HCT116 (cell line): ENCODE data around the gene GRIA4.

ENCODE experiments used
- CBX3 ChIP-seq: IDR thresholded peaks from 2 replicates; pipeline ENCODE4 v1.6.1; 2012; ENCODE audit warnings: low read depth
- ELF1 ChIP-seq: IDR thresholded peaks from 2 replicates; pipeline ENCODE4 v1.6.1; 2012; ENCODE audit warnings: low read depth, borderline replicate concordance
- EZH2 ChIP-seq: fragments of 200-600 bp; sonication (generic); IDR thresholded peaks from 2 replicates; pipeline ENCODE4 v1.6.1; 2017; ENCODE audit warnings: antibody characterized with exemption, mixed run types
- JUND ChIP-seq: IDR thresholded peaks from 2 replicates; pipeline ENCODE4 v1.6.1; 2012
- POLR2A ChIP-seq: IDR thresholded peaks from 2 replicates; pipeline ENCODE4 v1.7.0; 2011; ENCODE audit warnings: borderline replicate concordance; ENCODE audit not compliant: insufficient read depth, insufficient read length; ENCODE audit errors: extremely low read depth
- POLR2AphosphoS5 ChIP-seq: IDR thresholded peaks from 2 replicates; pipeline ENCODE4 v1.6.1; 2011; ENCODE audit warnings: mild to moderate bottlenecking, low read depth, low read length, moderate library complexity
- RAD21 ChIP-seq: IDR thresholded peaks from 2 replicates; pipeline ENCODE4 v1.6.1; 2012; ENCODE audit warnings: low read depth, mild to moderate bottlenecking
- SIN3A ChIP-seq: IDR thresholded peaks from 2 replicates; pipeline ENCODE4 v1.6.1; 2012; ENCODE audit warnings: low read depth
- YY1 ChIP-seq: IDR thresholded peaks from 2 replicates; pipeline ENCODE4 v1.6.1; 2011; ENCODE audit warnings: low read length, low read depth, moderate library complexity, mild to moderate bottlenecking; ENCODE audit not compliant: insufficient replicate concordance; ENCODE audit errors: extremely low read depth
- ZNF274 ChIP-seq: fragments of 200-500 bp; sonication (Bioruptor generic); IDR thresholded peaks from 2 replicates; pipeline ENCODE4 v1.6.1; 2014; ENCODE audit warnings: mild to moderate bottlenecking, low read depth, low read length, inconsistent platforms
- TF ChIP-seq, protein P1 (sequence below), 3 experiments: fragments of 200-600 bp in 1 of 3; sonication (generic) in 1 of 3; IDR thresholded peaks in 2 of 3; conservative IDR thresholded peaks in 1 of 3; 2 replicates each; pipeline ENCODE4 v1.5.1; 2012 to 2017; ENCODE audit warnings: low read depth in 2 of 3, low read length in 2 of 3, antibody characterized with exemption in 1 of 3, borderline replicate concordance in 1 of 3, control low read depth in 1 of 3, mild to moderate bottlenecking in 1 of 3, mixed read lengths in 1 of 3, mixed run types in 1 of 3, moderate library complexity in 1 of 3; ENCODE audit not compliant: insufficient read depth in 1 of 3
- TF ChIP-seq, protein P2 (sequence below): IDR thresholded peaks from 2 replicates; pipeline ENCODE4 v1.6.1; 2012; ENCODE audit warnings: low read depth

DNA sequence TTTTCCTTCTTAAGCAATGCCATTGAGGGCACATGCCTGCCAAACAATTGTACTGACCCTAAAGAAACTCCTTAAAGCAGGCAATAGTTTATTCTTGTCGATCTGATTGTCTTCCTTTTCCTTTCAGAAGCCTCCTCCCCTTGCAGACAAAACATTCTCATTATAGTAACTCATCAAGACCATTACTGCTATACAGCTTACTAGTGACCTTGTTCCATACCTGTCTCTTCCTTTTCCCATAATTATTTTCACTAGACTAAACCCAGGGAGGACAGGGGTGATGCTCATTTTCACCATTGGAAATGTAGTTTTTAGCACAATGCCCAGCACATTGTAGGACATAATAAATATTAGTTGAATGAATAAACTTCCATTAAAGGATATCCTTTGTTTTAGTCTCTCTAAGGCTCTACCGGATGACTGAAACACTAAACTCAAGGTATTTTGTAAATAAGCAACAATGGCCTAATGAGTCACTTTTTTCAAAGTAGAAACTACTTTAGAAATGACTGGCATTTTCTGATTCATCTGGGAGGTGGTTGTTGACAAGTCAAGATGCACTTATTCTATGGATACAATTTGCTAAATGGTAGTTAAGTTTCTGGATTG is 421.4 kb downstream of the GRIA4 start:
- TF ChIP-seq EZH2 (no peak), POLR2A (no peak), ZNF274 (no peak), ELF1 (no peak), YY1 (no peak), SIN3A (no peak), POLR2AphosphoS5 (no peak), CBX3 (no peak), JUND (no peak), RAD21 (no peak)
- TF ChIP-seq, protein P1, sequence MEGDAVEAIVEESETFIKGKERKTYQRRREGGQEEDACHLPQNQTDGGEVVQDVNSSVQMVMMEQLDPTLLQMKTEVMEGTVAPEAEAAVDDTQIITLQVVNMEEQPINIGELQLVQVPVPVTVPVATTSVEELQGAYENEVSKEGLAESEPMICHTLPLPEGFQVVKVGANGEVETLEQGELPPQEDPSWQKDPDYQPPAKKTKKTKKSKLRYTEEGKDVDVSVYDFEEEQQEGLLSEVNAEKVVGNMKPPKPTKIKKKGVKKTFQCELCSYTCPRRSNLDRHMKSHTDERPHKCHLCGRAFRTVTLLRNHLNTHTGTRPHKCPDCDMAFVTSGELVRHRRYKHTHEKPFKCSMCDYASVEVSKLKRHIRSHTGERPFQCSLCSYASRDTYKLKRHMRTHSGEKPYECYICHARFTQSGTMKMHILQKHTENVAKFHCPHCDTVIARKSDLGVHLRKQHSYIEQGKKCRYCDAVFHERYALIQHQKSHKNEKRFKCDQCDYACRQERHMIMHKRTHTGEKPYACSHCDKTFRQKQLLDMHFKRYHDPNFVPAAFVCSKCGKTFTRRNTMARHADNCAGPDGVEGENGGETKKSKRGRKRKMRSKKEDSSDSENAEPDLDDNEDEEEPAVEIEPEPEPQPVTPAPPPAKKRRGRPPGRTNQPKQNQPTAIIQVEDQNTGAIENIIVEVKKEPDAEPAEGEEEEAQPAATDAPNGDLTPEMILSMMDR (IDR thresholded peaks at IDR 0.05 in 2 of 3, conservative IDR thresholded peaks at IDR 0.05 in 1 of 3; ENCODE audit: borderline replicate concordance in 1 of 3, insufficient read depth in 1 of 3, low read depth in 2 of 3, low read length in 2 of 3): no peak
- TF ChIP-seq, protein P2, sequence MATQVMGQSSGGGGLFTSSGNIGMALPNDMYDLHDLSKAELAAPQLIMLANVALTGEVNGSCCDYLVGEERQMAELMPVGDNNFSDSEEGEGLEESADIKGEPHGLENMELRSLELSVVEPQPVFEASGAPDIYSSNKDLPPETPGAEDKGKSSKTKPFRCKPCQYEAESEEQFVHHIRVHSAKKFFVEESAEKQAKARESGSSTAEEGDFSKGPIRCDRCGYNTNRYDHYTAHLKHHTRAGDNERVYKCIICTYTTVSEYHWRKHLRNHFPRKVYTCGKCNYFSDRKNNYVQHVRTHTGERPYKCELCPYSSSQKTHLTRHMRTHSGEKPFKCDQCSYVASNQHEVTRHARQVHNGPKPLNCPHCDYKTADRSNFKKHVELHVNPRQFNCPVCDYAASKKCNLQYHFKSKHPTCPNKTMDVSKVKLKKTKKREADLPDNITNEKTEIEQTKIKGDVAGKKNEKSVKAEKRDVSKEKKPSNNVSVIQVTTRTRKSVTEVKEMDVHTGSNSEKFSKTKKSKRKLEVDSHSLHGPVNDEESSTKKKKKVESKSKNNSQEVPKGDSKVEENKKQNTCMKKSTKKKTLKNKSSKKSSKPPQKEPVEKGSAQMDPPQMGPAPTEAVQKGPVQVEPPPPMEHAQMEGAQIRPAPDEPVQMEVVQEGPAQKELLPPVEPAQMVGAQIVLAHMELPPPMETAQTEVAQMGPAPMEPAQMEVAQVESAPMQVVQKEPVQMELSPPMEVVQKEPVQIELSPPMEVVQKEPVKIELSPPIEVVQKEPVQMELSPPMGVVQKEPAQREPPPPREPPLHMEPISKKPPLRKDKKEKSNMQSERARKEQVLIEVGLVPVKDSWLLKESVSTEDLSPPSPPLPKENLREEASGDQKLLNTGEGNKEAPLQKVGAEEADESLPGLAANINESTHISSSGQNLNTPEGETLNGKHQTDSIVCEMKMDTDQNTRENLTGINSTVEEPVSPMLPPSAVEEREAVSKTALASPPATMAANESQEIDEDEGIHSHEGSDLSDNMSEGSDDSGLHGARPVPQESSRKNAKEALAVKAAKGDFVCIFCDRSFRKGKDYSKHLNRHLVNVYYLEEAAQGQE: no peak
